Measurements from ENCODE around the gene CREBRF.

GRCh38 chr5:173101245-173101644 lies 45.1 kb downstream of the CREBRF start:
- TF ChIP-seq CTCF (IDR thresholded peaks at IDR 0.05) (no peak), POLR2A (IDR thresholded peaks at IDR 0.05) (no peak), POLR2AphosphoS5 (IDR thresholded peaks at IDR 0.05) (no peak)

All from breast epithelium (tissue), 3 donors.